ENCODE data around the gene OTUB1.

GRCh38 chr11:64045700-64046099 is 59.5 kb downstream of the OTUB1 start:
- TF ChIP-seq, protein P1, sequence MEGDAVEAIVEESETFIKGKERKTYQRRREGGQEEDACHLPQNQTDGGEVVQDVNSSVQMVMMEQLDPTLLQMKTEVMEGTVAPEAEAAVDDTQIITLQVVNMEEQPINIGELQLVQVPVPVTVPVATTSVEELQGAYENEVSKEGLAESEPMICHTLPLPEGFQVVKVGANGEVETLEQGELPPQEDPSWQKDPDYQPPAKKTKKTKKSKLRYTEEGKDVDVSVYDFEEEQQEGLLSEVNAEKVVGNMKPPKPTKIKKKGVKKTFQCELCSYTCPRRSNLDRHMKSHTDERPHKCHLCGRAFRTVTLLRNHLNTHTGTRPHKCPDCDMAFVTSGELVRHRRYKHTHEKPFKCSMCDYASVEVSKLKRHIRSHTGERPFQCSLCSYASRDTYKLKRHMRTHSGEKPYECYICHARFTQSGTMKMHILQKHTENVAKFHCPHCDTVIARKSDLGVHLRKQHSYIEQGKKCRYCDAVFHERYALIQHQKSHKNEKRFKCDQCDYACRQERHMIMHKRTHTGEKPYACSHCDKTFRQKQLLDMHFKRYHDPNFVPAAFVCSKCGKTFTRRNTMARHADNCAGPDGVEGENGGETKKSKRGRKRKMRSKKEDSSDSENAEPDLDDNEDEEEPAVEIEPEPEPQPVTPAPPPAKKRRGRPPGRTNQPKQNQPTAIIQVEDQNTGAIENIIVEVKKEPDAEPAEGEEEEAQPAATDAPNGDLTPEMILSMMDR (conservative IDR thresholded peaks at IDR 0.05; ENCODE audit: low read depth, low read length) = no peak
- TF ChIP-seq EZH2 (IDR thresholded peaks at IDR 0.05; ENCODE audit: borderline replicate concordance, low read depth, low read length, poor library complexity, severe bottlenecking) = no peak

Data from A673 (cell line).